NCI-H2107 treated with DMSO at 0.1 percent for 48 hours (cell line): ENCODE data around the gene PAFAH1B2.
"Not testable (repeated sequence)": the region's sequence is repeated elsewhere in the genome, so short reads cannot be mapped to it uniquely, and the experiment has no call there.

ENCODE experiments used
- DNase-seq: peaks from one replicate; lab custom pipeline; 2025; ENCODE audit not compliant: unreplicated experiment; lab: John Stamatoyannopoulos, UW

Gene PAFAH1B2

GRCh38 chr11:117201658-117202305 lies 57.7 kb downstream of the PAFAH1B2 start:
- no peak for DNase-seq

DNA sequence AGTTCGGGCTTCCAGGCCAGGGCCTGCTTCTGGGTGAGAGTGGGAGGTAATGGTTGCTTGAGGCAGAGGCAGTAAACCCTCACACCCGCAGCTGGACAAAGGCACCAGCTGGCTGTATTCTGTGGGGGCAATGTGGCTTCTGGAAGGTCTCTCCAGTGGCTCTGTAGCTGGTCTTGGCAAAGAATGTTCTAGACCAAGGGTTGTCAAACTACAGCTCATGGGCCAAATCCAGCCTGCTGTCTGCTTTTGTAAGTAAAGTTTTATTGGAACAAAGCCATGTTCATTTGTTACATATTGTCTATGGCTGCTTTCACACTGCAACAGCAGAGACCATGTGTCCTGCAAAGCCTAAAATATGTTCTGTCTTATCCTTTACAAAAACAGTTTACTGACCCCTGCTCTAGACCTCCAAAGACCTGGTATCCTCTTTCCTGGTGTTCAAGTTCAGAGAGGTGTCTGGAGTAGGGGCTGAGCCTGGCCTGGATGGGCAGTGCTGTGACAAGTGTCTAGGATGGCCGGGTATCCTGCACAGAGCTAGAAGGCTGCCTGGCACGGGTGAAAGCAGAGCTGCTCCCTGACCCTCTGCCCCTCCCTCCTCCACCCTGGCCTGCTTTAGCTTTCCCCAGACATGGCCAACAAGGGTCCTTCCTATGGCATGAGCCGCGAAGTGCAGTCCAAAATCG lies 58.4 kb downstream of the PAFAH1B2 start:
- DNase-seq, result no peak

GRCh38 chr11:117203069-117203407 lies 59.0 kb downstream of the PAFAH1B2 start:
- no peak for DNase-seq

GRCh38 chr11:117204283-117205080 lies 60.4 kb downstream of the PAFAH1B2 start:
- DNase-seq, result no peak

DNA sequence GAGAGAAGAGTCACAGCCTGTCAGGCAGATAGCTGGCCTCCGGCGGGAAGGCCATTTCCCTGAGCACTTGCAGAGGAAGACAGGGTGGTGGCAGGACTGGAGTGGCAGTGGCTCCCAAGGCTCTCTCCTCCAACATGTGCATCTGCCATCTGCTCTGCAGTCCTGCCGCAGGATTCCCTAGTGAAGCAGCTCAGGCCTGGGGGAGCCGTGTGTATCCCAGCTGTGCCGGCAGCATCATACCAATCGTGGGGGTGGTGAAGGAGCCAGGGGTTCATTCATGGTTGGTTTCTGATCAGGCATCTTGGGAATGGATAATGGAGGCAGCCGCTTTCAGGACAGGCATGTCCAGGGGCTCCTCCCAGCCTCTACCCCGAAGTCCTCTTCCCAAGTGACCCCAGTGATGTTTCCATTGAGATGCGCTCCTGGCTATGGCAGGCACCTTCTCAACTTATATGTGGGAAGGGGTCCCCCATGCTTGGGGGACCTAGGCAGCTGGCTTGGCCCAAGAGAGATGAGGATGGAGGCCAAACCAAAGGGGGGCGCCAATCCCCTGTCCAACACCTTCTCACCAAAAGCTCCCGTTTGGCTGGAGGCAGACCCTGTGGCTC lies 61.2 kb downstream of the PAFAH1B2 start:
- no peak for DNase-seq

DNA sequence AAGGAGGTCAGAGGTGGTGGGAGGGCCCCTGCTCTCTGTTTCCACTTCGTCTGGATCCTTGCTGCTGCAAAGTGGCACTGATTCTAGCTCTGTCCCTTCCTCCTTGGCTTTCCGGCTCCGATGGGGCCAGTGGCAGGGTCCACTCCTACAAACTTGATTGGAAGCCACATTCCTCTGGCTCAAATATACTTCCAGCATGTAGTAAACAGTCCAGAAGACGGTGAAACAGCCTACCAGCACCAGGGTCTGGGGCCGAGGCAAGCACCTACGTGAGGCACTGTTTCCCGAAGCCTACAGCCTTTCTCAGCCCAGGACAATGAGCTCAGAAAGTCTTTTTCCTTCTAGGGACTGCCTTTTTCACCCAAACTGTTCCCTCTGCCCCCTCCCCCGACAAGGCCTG lies 62.0 kb downstream of the PAFAH1B2 start:
- not testable (repeated sequence) for DNase-seq

- DNase-seq, result not testable (repeated sequence)
These were observed 62.8 kb downstream of the PAFAH1B2 start for GRCh38 chr11:117206859-117207258.

GRCh38 chr11:117207481-117207880 lies 63.4 kb downstream of the PAFAH1B2 start:
- DNase-seq, result not testable (repeated sequence)

DNA sequence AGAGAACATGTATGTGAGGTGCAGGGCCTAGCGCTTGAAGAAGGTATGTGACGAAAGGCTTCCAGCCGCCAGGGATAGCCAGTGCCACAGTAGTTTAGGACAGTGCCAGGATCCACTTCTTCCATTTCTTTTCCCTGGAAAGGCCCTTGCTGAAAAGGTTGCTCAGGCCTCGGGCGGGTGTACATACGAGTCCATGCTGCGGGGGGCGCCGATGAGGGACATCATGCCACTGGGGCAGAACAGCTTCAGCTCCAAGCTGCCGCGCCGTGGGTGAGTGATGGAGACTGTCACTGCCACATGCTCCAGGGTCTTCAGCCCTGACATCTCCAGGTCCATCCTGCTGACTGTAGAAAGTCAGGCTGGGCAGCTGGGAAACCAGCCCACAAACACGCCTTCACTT lies 64.6 kb downstream of the PAFAH1B2 start:
- DNase-seq, result not testable (repeated sequence)

DNA sequence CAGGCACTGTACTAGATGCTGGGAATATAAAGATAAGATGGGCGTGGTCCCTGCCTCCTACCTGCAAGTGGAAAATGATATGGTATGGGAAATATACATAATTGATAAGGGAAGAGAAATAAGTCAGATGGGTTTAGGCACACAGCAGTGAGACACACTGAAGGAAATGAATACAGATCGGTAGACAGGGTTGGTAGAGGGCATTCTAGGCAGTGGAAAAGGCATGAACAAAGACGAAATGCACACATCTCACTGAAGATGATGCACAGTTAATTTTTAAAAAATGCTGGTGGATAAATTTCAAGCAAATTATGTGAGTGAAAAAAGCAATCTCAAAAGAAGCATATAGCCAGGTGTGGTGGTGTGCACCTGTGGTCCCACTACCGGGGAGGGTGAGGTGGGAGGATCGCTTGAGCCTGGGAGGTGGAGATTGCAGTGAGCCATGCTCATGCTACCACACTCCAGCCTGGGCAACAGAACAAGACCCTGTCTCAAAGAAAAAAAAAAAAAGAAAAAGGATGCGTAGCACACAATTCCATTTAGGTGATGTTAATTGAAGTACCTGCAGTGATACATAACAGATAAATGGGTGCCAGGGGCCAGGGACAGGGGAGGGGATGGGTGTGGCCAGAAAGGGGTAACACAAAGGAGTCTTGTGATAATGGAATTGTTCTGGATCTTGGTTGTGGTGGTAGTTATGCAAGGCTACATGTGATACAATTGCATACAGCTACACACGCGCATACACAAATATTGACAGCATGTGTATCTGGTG lies 65.5 kb downstream of the PAFAH1B2 start:
- not testable (repeated sequence) for DNase-seq

- DNase-seq, result no peak
These were observed 66.5 kb downstream of the PAFAH1B2 start for GRCh38 chr11:117210620-117211019.

GRCh38 chr11:117212697-117213355 lies 68.7 kb downstream of the PAFAH1B2 start:
- no peak for DNase-seq

DNA sequence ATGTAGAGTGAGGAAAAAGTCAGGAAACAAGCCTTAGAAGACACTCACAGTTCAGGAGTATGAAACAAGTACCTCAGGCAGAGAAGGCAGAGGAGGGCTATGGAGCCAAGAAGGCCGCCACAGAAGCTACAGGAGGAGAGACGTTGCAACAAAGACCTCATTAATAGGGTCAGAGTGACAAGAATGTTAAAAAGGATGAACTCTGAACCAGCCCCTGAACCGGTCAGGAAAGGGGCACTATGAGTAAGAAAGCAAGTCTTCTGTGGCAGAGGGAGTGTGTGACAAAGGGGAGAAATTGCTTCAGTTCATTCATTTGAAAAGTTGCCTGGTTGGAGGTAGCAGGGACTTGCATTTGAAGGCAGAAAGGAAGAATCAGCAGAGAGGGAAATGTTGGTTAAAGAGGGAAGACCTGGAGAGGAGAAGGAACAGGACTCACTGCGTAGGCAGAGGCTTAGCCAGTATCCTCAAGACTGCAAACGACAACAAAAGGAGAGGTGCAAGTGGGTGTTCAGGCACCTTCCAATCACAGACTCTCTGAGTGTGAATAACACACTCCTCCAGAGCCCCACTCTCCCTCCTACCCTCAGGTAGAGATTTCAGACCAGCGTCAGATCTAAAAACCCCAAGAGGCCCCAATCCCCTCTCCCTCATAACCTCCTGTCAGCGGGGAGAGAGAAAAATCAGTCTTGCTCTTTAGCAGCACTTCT lies 70.5 kb downstream of the PAFAH1B2 start:
- no peak for DNase-seq

DNA sequence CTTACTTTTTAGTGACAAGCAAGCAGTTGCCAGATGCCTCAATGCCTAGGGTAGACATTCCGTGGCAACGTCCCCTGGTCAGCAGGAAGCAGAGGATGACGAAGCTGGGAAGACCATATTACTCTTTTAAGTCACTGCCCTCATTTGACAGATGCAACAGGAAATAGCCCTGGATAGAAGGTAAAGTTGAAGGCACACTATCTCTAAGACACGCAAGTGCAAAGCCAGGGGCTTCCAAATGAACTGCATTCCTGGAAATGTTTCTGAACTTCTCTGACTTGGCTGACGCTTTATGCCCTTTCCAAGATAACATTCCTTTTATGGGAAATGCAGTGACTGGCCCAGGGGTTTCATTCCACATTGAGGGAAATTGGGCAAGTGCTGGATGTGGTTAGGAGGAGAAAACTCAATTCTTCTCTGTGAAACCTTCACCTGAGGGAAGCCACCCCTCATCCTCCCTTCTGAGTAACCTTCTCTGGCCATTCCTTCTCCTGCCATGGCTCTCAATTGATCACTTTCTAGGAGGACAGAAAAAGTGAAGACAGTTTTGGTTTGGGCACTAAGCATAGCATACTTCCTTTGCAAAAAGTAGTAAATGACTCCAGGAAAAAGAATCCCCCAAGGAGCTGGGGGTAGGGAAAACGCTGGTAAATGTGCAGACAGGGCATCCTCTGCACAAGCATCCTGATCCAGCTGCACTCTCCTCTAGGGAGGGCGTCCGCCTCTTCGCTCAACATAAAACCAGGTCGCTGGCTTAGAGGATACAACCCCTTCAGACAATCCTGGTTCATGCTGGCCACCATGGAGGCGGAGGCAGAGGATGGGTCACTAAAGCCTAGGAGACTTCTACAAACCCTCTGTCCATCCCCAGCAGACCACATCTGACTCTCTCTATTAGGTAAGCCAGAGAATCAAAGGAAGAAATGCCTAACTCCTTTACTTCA lies 73.3 kb downstream of the PAFAH1B2 start:
- no peak for DNase-seq

DNA sequence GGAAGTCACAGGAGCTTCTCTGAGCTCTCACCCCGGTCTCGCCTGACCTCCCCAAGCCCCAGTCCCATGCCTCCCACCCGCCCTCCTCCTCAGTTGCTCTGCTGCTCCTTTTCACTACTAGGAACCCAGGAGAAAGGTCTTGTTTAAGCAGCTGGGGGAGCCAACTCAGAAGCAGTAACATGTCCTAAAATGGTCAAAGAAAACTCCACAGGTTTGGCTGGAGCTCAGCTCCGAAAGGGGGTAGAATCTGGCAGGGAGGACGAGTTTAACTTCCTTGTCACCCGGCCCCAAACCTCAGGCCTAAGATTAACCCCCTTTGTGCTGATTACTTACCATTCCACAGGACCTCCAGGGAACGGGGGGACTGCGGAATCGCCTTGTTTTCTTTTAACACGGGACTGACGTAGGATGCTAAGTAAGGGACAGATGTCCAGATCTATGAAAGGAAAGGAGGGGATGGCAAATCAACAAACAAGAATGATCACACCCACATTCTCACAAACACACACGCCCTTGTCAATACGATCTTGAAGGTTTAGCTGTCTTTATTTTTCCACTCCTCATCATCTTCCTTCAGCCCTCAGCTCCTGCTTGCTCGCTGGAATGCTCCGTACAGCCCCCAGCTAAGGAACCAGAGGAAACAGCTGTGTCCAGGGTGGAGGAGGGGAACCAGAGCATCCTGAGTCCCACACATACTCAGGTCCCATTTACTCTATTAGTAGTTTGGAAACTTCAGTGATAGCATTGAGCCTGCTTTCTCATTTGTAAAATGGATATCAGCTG lies 74.2 kb downstream of the PAFAH1B2 start:
- DNase-seq, result no peak

DNA sequence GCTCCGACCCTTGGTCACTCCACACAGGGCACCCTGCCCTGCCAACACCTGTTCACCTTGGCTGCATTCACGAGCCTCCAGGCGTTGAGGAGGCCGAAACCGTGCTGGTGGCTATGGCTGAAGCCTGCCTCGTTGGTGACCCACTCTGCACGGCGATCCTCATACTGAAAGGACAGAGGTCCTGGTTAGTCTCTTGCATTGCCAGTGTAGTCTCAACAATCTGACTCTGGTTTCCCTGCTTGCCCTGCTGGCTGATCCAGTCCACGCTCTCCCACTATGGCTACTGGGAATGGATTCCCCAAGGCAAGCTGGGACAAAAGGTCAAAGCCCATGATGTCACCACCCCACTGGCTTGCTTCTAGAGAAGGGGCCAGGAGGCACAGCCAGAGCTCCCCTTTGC lies 74.9 kb downstream of the PAFAH1B2 start:
- no peak for DNase-seq

DNA sequence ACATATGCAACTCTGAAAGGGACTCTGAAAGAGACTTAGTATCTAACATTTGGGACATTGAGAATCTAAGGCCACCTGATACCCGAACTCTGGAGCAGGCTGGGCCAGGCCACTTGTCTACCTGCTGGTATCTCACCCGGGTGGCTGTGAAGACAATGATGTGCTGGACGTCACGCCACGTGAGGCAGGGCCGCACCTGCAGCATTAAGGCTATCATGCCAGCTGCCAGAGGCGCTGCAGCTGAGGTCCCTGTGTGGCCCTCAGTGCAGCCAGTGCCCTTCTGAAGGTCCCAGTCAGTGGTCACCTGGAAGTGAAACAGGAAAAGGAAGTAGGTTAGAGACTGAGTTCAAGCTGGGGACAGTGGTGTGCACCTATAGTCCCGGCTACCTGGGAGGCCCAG lies 75.4 kb downstream of the PAFAH1B2 start:
- DNase-seq, result no peak

GRCh38 chr11:117219995-117220394 lies 75.9 kb downstream of the PAFAH1B2 start:
- no peak for DNase-seq
